Left renal pelvis (tissue), 4 donors: ENCODE measurements around the gene DOCK2. TPM values are rescaled to one million over a fixed set of nuclear protein-coding genes. Genes with fewer than 3 reads are reported as not detected.
"Not testable (repeated sequence)": the region's sequence is repeated elsewhere in the genome, so short reads cannot be mapped to it uniquely, and the experiment has no call there.

Source experiments
- DNase-seq, 4 donors: peaks; one replicate each; pipeline ENCODE4 v3.0.0-alpha.2; 2013; ENCODE audit warnings: low read depth in 4 of 4, low spot score in 3 of 4
- polyA plus RNA-seq, 4 donors: library from polyadenylated mRNA; unstranded; fragments of 120-200 nt; gene quantifications; one replicate each; pipeline ENCODE4 v1.2.1, GENCODE V29; 2013; ENCODE audit not compliant: insufficient read length in 4 of 4

DOCK2 gene
- polyA plus RNA-seq, 4 donors = 2.7 to 5.8 (median 3.0) TPM

DNA sequence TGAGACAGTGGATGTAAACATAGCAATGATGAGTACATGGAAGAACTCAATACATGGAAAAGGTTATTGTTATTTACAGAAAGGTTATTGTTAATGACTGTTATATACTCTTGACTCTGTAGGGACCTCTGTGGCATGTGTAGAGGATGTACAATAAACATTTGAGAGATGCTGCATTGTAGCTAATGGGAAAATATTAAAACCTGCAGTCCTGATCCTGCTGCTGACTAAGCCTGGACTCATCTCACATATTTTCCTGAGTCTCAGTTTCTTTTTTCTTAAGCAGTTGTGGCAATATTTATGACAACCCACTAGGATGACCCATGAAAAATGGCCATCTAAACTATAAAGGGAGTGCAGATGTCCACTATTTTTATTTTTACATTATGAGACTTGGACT lies 75.4 kb downstream of the DOCK2 start:
- no peak for DNase-seq

DNA sequence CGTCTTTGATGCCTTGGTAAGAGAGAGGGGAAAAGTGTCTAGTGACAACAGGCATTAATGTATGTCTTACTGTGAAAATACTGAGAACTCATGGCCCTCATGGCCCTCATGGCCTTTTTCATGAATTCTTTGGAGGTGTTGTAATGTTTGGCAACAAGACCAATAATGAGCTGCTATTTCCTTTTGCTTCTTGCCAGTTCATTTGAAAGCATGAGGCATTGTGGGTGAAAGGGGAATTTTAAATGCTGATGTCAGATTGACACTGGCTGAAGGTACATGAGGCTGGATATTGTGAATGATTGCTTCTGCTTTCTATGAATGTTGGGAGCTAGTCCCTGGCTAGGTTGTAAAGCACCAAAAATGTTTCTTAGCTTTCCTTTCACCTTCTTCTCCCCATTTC lies 79.2 kb downstream of the DOCK2 start:
- no peak for DNase-seq

DNA sequence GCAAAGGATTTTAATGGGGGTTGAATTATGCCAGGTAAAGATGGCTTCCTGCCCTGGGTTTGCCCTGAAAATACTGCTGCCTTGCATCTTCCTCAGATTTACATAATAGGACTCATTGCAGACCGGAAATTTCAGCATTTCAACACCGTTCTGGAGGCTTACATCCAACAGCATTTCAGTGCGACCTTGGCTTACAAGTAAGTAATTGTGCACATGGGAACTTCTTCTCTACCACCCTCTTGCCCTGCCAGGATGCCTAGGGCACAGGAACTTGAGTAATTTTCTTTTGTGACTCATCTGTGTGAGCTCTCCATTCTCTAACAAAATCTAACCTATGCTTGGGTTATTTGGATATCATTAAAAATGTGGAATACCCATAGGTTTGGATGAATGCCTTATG lies 80.2 kb downstream of the DOCK2 start:
- DNase-seq = no peak

DNA sequence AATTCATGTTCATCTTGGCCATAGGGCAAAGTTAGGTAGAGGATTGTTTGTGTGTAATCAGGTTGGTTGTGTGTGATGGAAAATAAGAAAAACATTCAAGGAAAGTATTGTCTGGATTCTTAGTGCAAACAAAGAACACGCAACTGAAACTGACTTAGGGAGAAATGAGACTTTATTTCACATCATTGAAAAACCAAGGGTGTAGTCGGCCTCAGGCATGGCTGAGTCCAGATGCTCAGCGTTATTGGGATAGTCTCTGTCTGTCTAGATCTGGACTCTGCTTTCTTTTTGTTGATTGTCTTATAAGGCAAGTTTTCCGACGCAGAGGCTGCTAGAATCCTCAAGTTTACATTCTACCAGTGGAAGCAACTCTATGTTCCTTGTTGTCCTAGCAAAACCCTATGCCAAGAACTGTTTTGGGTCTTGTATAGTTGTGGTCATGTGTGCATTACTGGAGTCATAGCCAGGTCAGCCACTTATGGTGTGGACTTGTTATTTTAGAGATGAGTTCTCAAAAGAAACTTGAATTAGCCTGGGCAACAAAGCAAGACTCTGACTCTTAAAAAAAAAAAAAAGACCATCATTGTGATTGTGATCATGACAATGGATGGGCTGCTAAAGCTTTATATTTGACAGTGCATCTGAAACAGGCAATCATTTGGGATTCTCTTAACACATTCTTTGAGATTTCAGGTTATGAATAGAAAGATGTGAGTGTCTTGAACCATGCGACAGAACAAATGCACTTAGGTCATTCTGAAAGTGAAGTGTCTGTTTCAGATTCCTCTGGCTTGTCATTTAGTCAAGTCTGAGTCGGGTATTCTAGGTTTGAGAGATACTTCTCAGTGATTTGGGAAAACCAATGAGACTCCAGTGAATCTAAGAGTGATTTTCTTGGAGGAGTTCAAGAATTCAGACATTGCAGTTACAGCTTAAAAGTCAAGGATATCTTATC lies 82.6 kb downstream of the DOCK2 start:
- no peak for DNase-seq

DNA sequence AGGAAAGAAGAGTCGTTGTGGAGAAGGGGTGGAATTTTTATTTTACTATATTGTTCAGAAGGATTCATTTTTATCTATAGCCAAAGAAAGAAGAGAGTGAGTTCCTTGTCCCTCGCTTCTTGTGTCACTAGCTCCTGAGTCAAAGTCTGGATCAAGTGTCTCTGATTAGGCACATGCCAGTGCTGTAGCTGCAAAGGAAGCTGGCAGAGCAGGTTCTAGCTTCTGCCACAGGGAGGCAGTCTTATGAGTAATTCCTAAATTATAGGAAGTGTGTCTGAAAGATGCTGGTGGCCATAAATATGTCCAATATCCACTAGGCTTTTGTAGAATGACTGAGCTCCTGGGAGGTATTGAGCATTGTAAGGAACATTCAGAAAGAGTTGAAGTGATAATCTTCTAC lies 84.7 kb downstream of the DOCK2 start:
- no peak for DNase-seq

DNA sequence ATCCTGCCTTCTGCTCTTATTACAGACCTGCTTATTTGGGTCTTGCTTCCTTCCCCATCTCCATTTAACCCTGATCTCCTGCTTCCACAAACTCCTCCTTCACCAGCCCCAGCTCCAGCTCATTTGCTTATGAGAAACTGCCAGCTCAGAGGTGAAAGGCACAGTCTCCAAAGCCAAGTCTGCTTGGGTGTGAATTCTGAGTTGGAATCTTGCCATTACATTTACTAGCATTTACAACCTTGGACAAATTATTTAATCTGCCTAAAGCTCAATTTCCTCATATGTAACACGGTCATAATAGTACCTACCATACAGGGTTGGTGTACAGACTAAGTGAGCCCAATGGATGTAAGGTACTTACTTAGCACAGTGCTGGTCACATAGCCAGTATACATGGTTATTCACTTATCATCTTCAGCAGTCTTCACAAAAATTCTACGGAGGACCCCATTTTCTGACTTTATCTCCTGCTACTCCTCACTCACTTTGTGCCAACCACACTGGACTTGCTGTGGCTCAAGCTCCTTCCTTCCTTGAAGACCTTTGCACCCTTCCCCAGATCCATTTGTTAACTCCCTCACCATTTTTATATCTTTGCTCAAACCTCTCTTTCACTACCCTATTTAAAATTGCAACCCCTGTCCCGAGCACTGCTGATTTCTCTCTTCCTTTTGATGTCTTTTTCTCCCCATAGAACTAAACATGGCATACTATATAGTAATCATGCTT lies 86.2 kb downstream of the DOCK2 start:
- no peak for DNase-seq

DNA sequence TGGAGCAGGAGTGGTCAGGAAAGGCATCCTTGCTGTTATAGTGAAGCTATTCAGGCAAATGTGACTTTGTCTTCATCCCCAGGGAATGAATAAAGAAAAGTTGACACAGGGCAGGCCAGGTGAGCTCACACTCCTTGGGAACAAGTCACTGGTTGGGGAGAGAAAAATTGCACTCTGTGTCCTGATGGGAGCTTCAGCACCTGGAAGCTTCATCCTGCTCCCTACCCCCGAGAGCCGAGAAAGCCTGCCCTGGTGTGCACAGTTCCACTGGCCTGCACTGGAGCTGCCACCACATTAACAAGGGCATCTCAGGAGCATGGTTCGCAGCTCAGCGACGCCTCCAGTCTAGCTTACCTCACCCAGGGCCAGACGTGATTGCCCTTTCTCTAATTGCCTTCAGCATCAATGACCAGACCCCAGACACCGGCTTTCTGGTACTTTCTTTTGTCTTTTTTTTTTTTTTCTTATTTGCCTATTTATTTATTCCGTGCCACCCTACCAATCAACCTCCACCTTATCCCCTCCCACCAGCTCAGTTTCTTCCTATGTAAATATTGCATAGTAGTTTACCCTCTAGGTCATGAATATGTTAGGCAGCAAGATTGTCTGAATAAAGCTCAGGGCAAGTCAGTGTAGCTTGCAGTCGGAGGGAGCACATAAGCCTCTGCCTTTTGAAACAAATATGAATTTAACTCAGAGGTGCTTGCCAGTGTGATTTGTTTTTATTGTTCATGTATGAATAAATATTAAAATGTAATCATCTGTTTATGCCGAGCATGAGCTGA lies 87.4 kb downstream of the DOCK2 start:
- no peak for DNase-seq

DNA sequence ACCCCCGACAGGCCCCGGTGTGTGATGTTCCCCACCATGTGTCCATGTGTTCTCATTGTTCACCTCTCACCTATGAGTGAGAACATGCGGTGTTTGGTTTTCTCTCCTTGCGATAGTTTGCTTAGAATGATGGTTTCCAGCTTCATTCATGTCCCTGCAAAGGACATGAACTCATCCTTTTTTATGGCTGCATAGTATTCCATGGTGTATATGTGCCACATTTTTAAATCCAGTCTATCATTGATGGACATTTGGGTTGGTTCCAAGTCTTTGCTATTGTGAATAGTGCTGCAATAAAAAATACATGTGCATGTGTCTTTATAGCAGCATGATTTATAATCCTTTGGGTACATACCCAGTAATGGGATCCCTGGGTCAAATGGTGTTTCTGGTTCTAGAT lies 88.6 kb downstream of the DOCK2 start:
- DNase-seq = not testable (repeated sequence)

DNA sequence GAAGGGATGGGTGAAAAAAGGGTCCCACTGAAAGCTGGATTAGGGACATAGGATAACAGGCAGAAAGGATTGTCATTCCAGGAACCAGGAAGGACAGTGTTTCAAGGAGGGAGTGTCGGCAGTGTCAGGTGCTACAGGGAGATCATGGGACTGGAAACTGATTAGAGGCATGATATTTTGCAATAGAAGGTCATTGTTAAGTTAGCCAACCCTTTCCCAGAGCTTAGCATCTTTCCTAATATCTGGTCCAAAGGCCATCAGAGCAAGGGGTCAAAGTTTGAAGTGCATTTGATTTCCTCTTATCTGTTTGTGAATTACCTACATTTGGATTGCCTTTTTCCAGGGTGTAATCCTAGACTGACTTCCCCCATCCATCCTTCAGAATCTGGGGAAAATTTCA lies 91.3 kb downstream of the DOCK2 start:
- DNase-seq = no peak

DNA sequence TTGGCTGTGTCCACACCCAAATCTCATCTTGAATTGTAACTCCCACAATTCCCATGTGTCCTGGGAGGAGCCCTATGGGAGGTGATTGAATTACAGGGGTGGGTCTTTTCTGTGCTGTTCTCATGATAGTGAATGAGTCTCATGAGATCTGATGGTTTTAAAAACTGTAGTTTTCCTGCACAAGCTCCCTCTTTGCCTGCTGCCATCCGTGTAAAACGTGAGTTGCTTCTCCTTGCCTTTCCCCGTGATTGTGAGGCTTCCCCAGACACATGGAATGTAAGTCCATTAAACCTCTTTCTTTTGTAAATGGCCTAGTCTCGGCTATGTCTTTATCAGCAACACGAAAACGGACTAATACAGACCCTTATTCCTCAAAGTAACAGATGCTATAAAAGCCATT lies 94.1 kb downstream of the DOCK2 start:
- DNase-seq = no peak

DNA sequence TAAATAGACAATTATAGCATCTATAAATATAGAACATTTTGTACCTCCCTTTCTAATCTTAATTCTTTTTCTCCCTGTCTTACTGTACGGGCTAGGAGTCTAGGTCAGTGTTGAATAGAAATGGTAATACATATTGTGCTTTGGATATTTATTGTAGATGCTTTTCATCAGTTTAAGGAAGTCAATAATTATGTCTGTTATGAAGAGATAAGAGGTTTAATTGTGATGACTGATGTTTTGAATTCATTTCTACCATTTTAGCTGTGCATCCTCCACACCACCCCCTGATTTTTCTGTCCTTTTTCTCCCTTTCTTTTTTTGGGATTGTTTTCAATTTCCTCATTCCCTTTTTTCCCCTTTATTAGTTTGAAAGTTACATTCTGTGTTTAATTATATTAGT lies 95.8 kb downstream of the DOCK2 start:
- no peak for DNase-seq

DNA sequence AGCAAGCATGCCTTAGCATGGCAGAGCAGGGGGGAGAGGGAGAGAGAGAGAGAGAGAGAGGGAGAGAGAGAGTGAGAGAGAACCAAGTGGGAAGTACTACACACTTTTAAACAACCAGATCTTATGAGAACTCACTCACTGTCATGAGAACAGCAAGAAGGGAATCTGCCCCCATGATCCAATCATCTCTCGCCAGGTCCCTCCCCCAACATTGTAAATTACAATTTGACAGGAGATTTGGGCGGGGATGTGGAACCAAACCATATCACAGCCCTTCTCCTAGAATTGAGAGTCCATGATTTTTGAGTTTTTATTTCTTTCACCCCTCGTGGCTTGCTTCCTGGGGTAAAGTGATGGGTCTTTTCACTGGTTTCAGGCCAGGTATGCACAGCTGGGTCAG lies 98.8 kb downstream of the DOCK2 start:
- DNase-seq = no peak

DNA sequence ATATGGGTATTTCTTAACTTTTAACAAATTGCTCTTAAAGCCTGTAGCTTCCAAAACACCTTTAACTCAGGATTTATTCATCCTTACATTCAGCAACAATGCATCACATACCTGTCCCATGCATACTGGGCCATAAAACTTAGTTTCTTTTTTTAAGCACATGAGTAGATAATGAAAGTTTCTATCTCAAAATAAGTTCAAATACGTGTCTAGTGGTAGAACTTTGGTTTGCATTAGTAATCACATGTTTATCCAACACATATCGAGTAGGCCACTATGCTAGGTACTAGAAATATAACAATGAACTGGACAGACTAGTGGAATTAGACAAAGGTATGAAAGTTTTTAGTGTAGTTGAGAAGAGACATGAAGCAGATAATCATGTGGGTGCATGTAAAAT lies 99.6 kb downstream of the DOCK2 start:
- DNase-seq = no peak

DNA sequence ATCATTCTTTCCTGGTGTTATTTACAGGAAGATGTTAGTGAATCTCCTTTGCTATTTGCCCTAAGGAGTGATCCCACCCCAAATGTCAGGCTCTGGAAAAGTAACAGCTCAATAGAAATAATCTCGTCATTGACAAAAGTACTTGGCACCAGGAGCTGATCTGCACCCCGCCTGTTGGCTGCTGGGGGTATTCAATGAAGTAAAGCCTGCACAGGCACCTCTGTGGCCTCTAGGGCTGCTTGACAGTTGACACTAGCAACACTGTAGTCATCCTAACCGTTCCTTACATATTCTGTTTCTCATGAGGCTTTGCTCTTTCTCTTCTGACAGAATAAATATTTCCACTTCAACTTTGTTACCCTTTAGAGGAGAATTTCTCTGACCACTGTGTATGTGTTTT lies 103.4 kb downstream of the DOCK2 start:
- DNase-seq = no peak

DNA sequence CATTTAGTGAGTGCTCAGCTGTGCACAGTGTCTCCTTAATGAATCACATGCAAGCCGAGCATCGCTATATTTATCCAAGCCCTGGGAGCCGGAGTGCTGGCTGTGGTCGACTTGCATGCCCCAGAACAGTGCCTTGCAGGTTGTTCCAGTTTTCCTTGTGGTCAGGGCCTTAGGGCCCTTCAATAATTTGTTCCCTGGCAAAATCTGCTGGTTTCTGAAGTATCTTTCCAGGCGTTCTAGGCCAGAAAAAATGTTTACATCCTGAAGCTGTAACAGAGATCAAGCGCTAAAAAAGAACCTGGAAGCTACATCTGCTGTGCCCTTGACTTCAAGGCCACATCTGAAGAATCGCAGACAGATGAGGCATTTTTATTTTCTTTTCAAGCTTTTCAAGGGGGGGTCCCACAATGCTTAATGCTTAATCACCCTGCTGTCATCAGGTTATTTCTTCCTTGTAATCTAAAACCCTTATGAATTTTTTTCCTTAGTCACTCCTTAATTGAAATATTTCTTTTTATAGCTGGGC lies 105.8 kb downstream of the DOCK2 start:
- DNase-seq = no peak

DNA sequence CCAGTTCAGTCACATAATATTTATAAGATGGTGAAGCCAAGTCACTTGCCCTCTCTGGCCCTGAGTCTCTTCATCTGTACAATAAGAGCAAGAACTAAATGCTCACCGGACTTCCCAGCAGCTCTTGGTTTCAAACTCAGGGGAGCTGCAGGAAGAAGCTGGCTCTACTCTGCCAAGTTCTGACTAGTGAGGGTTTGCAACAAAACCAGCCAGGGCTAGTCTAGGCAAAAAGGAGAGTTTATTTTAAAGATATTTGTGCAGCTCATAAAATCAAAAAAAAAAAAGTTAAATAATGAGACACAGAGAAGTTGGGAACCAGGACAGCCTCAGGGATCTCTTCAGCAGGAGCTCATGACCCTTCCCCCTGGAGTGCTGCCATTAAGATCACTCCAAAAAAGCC lies 107.3 kb downstream of the DOCK2 start:
- no peak for DNase-seq

DNA sequence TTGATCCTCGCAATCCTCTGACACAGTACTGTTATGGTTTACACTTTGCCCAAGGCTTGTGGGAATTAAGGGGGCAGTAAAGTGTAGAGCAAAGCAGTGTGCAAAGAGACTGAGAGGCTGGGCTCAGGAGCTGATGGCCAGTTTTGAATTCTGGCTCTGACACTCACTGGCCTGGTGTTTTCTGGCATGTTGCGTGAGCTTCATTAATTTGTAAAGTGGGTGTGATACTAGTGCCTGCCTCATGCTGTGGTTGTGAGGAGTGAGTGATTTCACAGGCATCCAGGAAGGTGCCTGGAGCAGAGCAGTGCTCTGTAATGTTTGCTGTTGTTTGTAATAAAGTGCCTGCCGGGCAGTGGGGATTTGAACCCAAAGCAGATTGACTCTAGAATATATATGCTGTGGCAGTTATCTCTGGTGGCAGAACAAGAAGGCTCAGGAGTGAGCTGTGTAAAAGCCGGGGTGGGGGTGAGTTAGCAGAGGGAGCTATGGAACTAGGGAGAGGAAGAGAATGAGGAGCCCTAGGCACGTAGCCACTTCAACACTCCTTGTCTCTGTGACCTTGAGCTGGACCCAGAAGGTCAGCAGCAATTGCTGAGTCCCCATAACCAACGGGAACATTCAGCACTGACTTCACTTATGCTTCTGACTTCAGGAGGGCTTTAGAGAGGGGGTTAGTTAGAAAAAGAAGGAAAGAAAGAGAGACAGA lies 108.5 kb downstream of the DOCK2 start:
- no peak for DNase-seq

DNA sequence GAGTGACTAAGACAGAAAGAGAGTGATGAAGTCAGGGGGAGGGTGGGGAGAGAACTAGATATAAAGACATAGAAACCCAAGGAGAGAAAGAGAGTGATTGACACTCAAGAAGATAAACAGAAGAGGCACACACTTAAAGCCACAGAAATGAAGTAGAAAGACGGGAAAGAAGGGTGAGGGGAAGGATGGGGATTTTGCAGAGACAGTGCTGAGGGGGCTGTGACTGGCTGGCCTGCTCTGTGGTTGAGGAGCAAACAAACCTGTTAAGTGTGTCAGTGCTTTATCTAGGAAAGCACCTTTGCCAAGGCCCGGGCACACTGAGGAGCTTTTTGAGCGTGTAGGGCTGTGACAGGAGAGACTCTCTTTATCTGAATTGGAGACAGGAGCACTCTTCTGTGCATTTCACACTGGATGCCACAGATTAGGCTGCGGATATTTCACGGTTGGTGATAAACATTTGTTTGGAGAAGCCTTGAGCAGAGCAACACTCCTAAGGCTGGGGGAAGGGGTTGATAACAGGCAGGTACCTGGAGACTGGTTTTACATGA lies 109.1 kb downstream of the DOCK2 start:
- no peak for DNase-seq

DNA sequence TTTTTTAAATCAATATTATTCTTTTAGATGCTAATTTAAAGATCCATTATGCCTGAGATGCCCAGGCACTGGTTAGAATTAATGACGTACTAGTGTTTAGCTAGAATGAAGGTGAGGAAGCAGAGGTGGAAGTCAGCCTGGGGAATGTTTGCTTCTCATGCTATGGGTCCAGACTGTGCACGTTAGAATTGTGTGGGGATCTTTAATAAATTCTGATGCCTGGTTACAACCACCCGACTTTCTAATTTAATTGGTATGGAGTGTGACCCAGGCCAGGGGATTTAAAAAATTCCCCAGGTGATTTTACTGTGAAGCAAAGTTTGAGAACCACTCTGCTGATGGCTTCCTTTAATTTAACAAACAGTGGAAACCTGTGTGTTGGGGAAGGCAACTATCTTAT lies 111.1 kb downstream of the DOCK2 start:
- DNase-seq = no peak

DNA sequence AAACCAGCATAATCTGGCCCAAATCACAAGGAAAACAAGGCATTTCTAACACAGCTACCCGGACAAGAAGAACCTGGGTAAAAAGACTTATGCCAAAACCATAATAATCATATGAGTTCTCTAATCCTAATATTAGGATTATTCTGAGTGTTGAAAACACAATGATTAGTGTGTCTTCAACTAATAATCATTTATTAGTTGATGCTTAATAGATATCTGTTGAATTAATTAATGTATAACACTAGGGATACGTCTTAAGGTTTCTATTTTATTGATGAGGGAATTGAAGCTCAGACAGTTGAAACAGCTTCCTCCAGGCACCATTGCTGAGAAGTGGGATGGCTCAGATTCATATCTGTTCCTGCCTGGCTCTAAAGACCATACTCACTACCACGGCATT lies 112.2 kb downstream of the DOCK2 start:
- DNase-seq = no peak
